GM20000 (cell line): ENCODE results near the gene FAM83C.
"Not testable (repeated sequence)": the region's sequence is repeated elsewhere in the genome, so short reads cannot be mapped to it uniquely, and the experiment has no call there.

Source experiments
- DNase-seq: peaks from one replicate; pipeline ENCODE4 v3.0.0; 2012; ENCODE audit warnings: low spot score
- TF ChIP-seq, protein P1 (sequence below): IDR thresholded peaks from 2 replicates; pipeline ENCODE4 v1.5.1; 2012; ENCODE audit warnings: mild to moderate bottlenecking, control low read depth; ENCODE audit errors: extremely low read depth, missing control alignments

FAM83C gene

DNA sequence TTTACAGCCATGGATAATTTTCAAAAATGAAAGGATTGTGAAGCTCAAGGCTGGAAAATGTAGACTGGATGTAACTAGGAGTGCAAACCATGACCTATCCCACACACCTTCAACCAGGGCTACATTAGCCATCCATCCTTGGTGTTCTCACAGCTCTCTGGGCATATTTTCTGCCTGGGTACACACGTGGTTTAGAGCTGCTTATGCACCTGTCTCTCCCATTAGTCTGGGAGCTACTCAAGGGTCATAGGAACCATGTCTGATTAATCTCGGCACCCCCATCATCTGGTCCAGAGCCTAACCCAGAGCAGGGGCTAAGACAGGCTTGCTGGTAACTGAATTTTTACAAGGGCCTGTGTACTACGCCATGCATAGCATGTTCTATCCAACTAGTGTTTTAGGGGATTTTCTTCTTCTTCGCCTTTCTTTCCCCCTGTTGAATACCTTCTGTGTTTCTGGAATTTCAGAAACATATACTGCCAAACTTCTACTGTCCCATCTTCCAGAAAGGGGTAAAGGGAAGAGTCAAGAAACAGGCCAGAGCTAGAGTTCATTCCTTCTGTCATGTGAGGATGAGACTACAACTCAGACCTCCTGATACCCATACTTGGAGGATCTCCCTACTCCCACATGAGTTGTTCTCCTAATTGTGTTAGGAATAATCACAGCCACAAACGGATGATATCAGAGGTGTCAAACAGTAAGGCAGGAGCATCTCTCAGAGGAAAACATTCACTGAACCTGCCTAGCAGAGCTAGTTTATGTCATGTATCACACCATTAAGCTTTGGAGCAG lies 25.4 kb upstream of the FAM83C start:
- TF ChIP-seq, protein P1, sequence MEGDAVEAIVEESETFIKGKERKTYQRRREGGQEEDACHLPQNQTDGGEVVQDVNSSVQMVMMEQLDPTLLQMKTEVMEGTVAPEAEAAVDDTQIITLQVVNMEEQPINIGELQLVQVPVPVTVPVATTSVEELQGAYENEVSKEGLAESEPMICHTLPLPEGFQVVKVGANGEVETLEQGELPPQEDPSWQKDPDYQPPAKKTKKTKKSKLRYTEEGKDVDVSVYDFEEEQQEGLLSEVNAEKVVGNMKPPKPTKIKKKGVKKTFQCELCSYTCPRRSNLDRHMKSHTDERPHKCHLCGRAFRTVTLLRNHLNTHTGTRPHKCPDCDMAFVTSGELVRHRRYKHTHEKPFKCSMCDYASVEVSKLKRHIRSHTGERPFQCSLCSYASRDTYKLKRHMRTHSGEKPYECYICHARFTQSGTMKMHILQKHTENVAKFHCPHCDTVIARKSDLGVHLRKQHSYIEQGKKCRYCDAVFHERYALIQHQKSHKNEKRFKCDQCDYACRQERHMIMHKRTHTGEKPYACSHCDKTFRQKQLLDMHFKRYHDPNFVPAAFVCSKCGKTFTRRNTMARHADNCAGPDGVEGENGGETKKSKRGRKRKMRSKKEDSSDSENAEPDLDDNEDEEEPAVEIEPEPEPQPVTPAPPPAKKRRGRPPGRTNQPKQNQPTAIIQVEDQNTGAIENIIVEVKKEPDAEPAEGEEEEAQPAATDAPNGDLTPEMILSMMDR: no peak
- no peak for DNase-seq

GRCh38 chr20:35316086-35316485 lies 23.9 kb upstream of the FAM83C start:
- TF ChIP-seq, protein P1: no peak
- DNase-seq: no peak

DNA sequence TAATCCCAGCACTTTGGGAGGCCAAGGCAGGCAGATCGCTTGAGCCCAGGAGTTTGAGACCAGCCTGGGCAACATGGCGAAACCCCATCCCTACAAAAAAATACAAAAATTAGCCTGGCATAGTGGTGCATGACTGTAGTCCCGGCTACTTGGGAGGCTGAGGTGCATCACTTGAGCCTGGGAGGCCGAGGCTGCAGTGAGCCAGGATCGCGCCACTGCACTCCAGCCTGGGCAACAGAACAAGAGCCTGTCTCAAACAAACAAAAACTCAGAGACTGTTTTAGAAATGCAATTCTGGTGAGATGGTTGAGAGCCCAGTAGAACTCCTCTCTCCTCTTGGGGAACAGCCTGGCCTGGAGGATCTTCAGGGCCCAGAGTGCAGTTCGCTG lies 23.4 kb upstream of the FAM83C start:
- not testable (repeated sequence) for DNase-seq

DNA sequence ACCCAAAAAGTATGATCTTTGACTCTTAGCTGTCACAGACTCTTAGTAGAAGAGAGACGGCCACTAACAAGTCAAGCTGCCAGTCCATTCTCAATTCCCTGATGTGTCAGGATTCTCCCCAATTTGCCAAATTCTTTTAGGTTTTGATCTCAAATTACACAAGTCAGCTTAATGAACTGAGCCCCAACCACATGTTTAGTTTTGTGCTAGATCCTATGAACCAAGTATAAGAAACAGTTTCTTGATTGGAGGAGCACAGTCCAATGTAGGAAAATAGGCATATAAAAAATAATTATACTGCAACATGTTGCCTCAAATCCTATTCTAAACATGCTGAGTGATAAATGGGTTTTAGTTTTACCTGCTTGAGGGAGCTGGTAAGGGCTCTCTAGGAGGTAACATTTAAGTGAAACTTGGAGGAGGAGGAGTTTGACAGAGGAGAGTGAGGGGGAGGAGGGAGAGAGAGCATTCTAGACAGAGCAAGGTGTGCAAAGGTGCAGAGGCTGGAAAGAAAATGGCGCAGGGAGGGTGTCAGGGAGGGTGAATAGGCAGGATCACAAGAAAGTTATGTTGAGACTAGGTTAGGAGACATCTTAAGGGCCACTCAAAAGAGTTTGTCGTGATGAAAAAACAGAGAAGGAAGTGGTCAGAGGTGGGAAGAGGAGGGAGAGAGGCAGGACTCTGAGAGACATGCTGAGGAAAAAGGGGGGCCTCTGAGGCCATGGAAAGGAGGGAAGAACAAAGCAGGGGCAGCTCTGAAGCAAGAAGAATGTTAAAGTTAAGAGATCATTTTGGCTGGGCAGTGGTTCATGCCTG lies 22.8 kb upstream of the FAM83C start:
- DNase-seq: no peak
- TF ChIP-seq, protein P1: no peak

DNA sequence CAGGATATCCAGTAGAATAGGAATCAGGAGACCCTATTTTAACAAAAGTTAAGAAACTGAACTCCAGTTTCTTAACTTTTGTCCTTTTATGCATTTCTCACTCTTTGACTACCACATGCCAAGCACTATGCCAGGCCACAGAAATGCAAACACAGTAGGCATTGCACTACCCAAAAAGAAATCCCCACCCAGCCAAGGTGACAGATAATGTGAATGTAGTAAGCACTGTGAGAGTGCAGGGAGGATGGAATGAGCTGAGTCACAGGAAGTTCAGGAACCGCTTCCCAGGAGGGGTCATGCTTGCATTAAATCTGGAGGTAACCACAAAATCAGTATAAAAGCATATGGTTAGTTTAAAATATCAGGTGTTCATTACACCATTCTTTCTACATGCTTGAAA lies 20.1 kb upstream of the FAM83C start:
- DNase-seq: no peak
- TF ChIP-seq, protein P1: no peak

- TF ChIP-seq, protein P1: no peak
- no peak for DNase-seq
These were observed 19.6 kb upstream of the FAM83C start for GRCh38 chr20:35311822-35312221.

GRCh38 chr20:35311409-35311808 lies 19.2 kb upstream of the FAM83C start:
- DNase-seq: no peak
- TF ChIP-seq, protein P1: no peak
